Activated CD4-positive, alpha-beta T cell treated with anti-CD3 and anti-CD28 coated beads for 36 hours (primary cell): ENCODE results near the gene MCRIP2. TPM values are rescaled to one million over a fixed set of nuclear protein-coding genes. Genes with fewer than 3 reads are reported as not detected.

ENCODE experiments used
- ATAC-seq: fragments of 200-7000 bp; cut with Tn5 transposase; one replicate; pipeline ENCODE4 v1.10.0; 2021; ENCODE audit warnings: mild to moderate bottlenecking, moderate library complexity
- CTCF ChIA-PET: fragments of 350-600 bp; sonication (Branson Sonifier 250); formaldehyde crosslinking; loops from one replicate; lab custom pipeline; 2021; ENCODE audit warnings: antibody characterized with exemption; lab: Charles Lee
- POLR2A ChIA-PET: fragments of 350-600 bp; sonication (Branson Sonifier 250); formaldehyde crosslinking; loops from one replicate; lab custom pipeline; 2021; ENCODE audit warnings: antibody characterized with exemption, inconsistent platforms; lab: Charles Lee
- DNase-seq: peaks from one replicate; pipeline ENCODE4 v3.0.0-alpha.2; 2020
- H3K27ac Mint-ChIP-seq: one replicate; pipeline ENCODE4 v1.8.0; 2021; ENCODE audit warnings: mixed read lengths
- H3K27me3 Mint-ChIP-seq: one replicate; pipeline ENCODE4 v1.8.0; 2021; ENCODE audit warnings: mixed read lengths
- H3K36me3 Mint-ChIP-seq: one replicate; pipeline ENCODE4 v1.8.0; 2021; ENCODE audit warnings: low read depth, mixed read lengths
- H3K4me1 Mint-ChIP-seq: one replicate; pipeline ENCODE4 v1.8.0; 2021; ENCODE audit warnings: mixed read lengths
- H3K4me3 Mint-ChIP-seq: one replicate; pipeline ENCODE4 v1.8.0; 2021; ENCODE audit warnings: mild to moderate bottlenecking, moderate library complexity, mixed read lengths
- H3K9me3 Mint-ChIP-seq: one replicate; pipeline ENCODE4 v1.8.0; 2021; ENCODE audit warnings: low read depth, mixed read lengths
- intact Hi-C, 2 experiments: fragments of 100-400 bp; cut with DNase I in 1 of 2; cut with micrococcal nuclease in 1 of 2; formaldehyde crosslinking; loops; one replicate each; pipeline versions ENCODE4 v1.14.2 to v1.15.1; 2022 to 2024; cut with DNase I, micrococcal nuclease
- total RNA-seq, 2 experiments: library from RNA; stranded (reverse); gene quantifications; one replicate each; pipeline ENCODE4 v1.2.3, GENCODE V29; 2021

The MCRIP2 gene
- total RNA-seq, 2 experiments from 2014 or later, result 28.5 to 44.0 TPM

GRCh38 chr16:695355-696089, 53.9 kb downstream of the MCRIP2 start:
- no peaks in the 10 kb centered on the region for H3K36me3 Mint-ChIP-seq
- peak overlapping the region; percentile 77 for H3K4me3 Mint-ChIP-seq
- ChIA-PET POLR2A (interaction anchor here (0.9 kb wide), 1 partner anchor 12 kb away, joined by 3 read pairs; no protein-coding TSS in a partner anchor), CTCF (interaction anchor here (1.0 to 2.1 kb wide), 4 partner anchors 15 to 269 kb away, joined by 3 to 11 read pairs (median 5); partner anchors contain the start of gene CIAO3)
- no peaks in the 10 kb centered on the region for H3K27me3 Mint-ChIP-seq
- DNase-seq, result peak; percentile 89
- peak; percentile 82 for ATAC-seq
- H3K9me3 Mint-ChIP-seq, result no peaks in the 10 kb centered on the region
- peaks cover 13% of the 10 kb centered on the region for H3K4me1 Mint-ChIP-seq
- peak overlapping the region; percentile 80 for H3K27ac Mint-ChIP-seq
- intact Hi-C loops, result loop anchor here in 1 of 2 experiments (1.0 to 5.0 kb wide), 6 partner anchors 20 to 457 kb away; partner anchors contain the start of genes ANTKMT, CACNA1H, CHTF18 and METRN

Other genes with a start within 250 kb of the MCRIP2 start
- 10 to 100 TPM; 55.9 to 72.1 TPM for gene NME4, start 244.6 kb upstream of the MCRIP2 start, total RNA-seq
- gene DECR2, start 239.9 kb upstream of the MCRIP2 start, total RNA-seq, result 10 to 100 TPM; 11.5 to 13.0 TPM
- gene RAB11FIP3, start 216.2 kb upstream of the MCRIP2 start, total RNA-seq, result 10 to 100 TPM; 14.2 to 17.0 TPM
- gene CAPN15, start 114.1 kb upstream of the MCRIP2 start, total RNA-seq, result 10 to 100 TPM; 64.7 to 69.7 TPM
- gene PRR35, start 81.4 kb upstream of the MCRIP2 start, total RNA-seq, result not detected
- under 1 TPM; 0.19 to 0.87 TPM for gene NHLRC4, start 74.8 kb upstream of the MCRIP2 start, total RNA-seq
- 10 to 100 TPM; 24.2 to 24.7 TPM for gene PIGQ, start 71.9 kb upstream of the MCRIP2 start, total RNA-seq
- 1 to 10 TPM; 8.9 to 9.6 TPM for gene RAB40C, start 51.8 kb upstream of the MCRIP2 start, total RNA-seq
- gene WFIKKN1, start 10.8 kb upstream of the MCRIP2 start, total RNA-seq, result 1 to 10 TPM in 1 of 2 experiments, under 1 TPM in 1; 0.74 to 1.1 TPM
- gene METTL26, start 5.5 kb upstream of the MCRIP2 start, total RNA-seq, result 100 to 1,000 TPM; 116 to 127 TPM
- gene WDR90, start 7.5 kb downstream of the MCRIP2 start, total RNA-seq, result 10 to 100 TPM; 43.6 to 55.9 TPM
- 100 to 1,000 TPM; 123 to 130 TPM for gene RHOT2, start 26.3 kb downstream of the MCRIP2 start, total RNA-seq
- gene RHBDL1, start 33.8 kb downstream of the MCRIP2 start, total RNA-seq, result under 1 TPM; 0.40 to 0.59 TPM
- gene STUB1, start 38.6 kb downstream of the MCRIP2 start, total RNA-seq, result 10 to 100 TPM; 61.1 to 67.0 TPM
- gene JMJD8, start 42.5 kb downstream of the MCRIP2 start, total RNA-seq, result 10 to 100 TPM; 26.1 to 31.4 TPM
- 10 to 100 TPM; 18.4 to 23.1 TPM for gene WDR24, start 48.6 kb downstream of the MCRIP2 start, total RNA-seq
- 1 to 10 TPM; 6.1 to 6.8 TPM for gene FBXL16, start 64.0 kb downstream of the MCRIP2 start, total RNA-seq
- gene METRN, start 73.3 kb downstream of the MCRIP2 start, total RNA-seq, result 10 to 100 TPM; 11.1 to 13.3 TPM
- gene ANTKMT, start 79.3 kb downstream of the MCRIP2 start, total RNA-seq, result 10 to 100 TPM; 13.3 to 27.0 TPM
- 1 to 10 TPM; 1.8 to 2.4 TPM for gene CCDC78, start 84.6 kb downstream of the MCRIP2 start, total RNA-seq
- 10 to 100 TPM; 10.0 to 11.7 TPM for gene HAGHL, start 85.3 kb downstream of the MCRIP2 start, total RNA-seq
- gene CIAO3, start 99.2 kb downstream of the MCRIP2 start, total RNA-seq, result 10 to 100 TPM; 28.3 to 31.9 TPM
- gene MSLN, start 118.9 kb downstream of the MCRIP2 start, total RNA-seq, result not detected
- gene RPUSD1, start 146.6 kb downstream of the MCRIP2 start, total RNA-seq, result 10 to 100 TPM; 16.3 to 17.5 TPM
- 100 to 1,000 TPM in 1 of 2 experiments, 10 to 100 TPM in 1; 82.2 to 105 TPM for gene CHTF18, start 146.8 kb downstream of the MCRIP2 start, total RNA-seq
- gene GNG13, start 158.9 kb downstream of the MCRIP2 start, total RNA-seq, result not detected